ACC112 (cell line): ENCODE measurements around the gene MIGA1.

Experiments
- H2AFZ ChIP-seq: fragments of 200-600 bp; sonication (generic); one replicate; pipeline ENCODE4 v1.6.0; 2017; ENCODE audit warnings: antibody characterized with exemption, low read length; ENCODE audit not compliant: unreplicated experiment
- H3K27ac ChIP-seq: fragments of 200-600 bp; sonication (generic); 2 replicates; pipeline ENCODE4 v1.5.1; 2014; ENCODE audit warnings: low read depth, mild to moderate bottlenecking, antibody characterized with exemption, low read length, moderate library complexity
- H3K27me3 ChIP-seq: fragments of 200-600 bp; sonication (generic); 2 replicates; pipeline ENCODE4 v1.6.1; 2014; ENCODE audit warnings: mild to moderate bottlenecking, antibody characterized with exemption, low read length, moderate library complexity, mixed read lengths; ENCODE audit not compliant: insufficient read depth
- H3K36me3 ChIP-seq: fragments of 200-600 bp; sonication (generic); 2 replicates; pipeline ENCODE4 v1.6.1; 2016; ENCODE audit warnings: mild to moderate bottlenecking, antibody characterized with exemption, low read length, moderate library complexity, mixed read lengths; ENCODE audit not compliant: insufficient read depth
- H3K4me1 ChIP-seq: fragments of 200-600 bp; sonication (generic); one replicate; pipeline ENCODE4 v1.6.1; 2016; ENCODE audit warnings: low read length, mixed read lengths; ENCODE audit not compliant: insufficient read depth, unreplicated experiment, control insufficient read depth
- H3K4me3 ChIP-seq: fragments of 200-600 bp; sonication (generic); 2 replicates; pipeline ENCODE4 v1.5.1; 2014; ENCODE audit warnings: mild to moderate bottlenecking, low read depth, low read length
- H3K79me2 ChIP-seq: fragments of 200-600 bp; sonication (generic); one replicate; pipeline ENCODE4 v1.6.0; 2016; ENCODE audit warnings: low read length; ENCODE audit not compliant: control insufficient read depth, unreplicated experiment, insufficient read depth

The MIGA1 gene

GRCh38 chr1:77881061-77881460 is 101.6 kb downstream of the MIGA1 start:
- Histone ChIP-seq H3K27me3 (no peaks in the 10 kb centered on the region), H3K36me3 (no peaks in the 10 kb centered on the region; the same call in 1 of the 2 replicates), H3K4me1 (peaks cover 9% of the 10 kb centered on the region), H3K4me3 (no peak overlapping the region), H3K27ac (no peak overlapping the region), H2AFZ (no peak overlapping the region), H3K79me2 (no peaks in the 10 kb centered on the region)

GRCh38 chr1:77882411-77882810 is 103.0 kb downstream of the MIGA1 start:
- H3K27ac ChIP-seq, result no peak overlapping the region
- H3K36me3 ChIP-seq, result no peaks in the 10 kb centered on the region; the same call in 1 of the 2 replicates
- peaks cover 3% of the 10 kb centered on the region for H3K4me1 ChIP-seq
- H3K27me3 ChIP-seq, result no peaks in the 10 kb centered on the region
- H2AFZ ChIP-seq, result no peak overlapping the region
- H3K79me2 ChIP-seq, result peaks cover 2% of the 10 kb centered on the region
- H3K4me3 ChIP-seq, result no peak overlapping the region

GRCh38 chr1:77888081-77888780 is 108.8 kb downstream of the MIGA1 start, which contains the start of gene NEXN:
Gene NEXN, plus strand, starts transcription at chr1:77888624. Its CDS starts 27,483 bp downstream, at chr1:77916107.
- Histone ChIP-seq H3K27ac (peak within 1 kb of the TSS; percentile 90), H3K79me2 (peaks cover 35% of the 10 kb centered on the region), H3K27me3 (no peaks in the 10 kb centered on the region), H3K4me3 (peak within 1 kb of the TSS; percentile 87), H2AFZ (peak within 1 kb of the TSS; percentile 78), H3K36me3 (peaks cover 7% of the 10 kb centered on the region), H3K4me1 (peaks cover 17% of the 10 kb centered on the region)

- peak overlapping the region; percentile 87 for H3K4me3 ChIP-seq
- no peaks in the 10 kb centered on the region for H3K27me3 ChIP-seq
- peak overlapping the region; percentile 78 for H2AFZ ChIP-seq
- peak overlapping the region; percentile 90 for H3K27ac ChIP-seq
- peaks cover 17% of the 10 kb centered on the region for H3K4me1 ChIP-seq
- peaks cover 9% of the 10 kb centered on the region for H3K36me3 ChIP-seq
- peaks cover 42% of the 10 kb centered on the region for H3K79me2 ChIP-seq
These were observed 109.6 kb downstream of the MIGA1 start for GRCh38 chr1:77888781-77889642.

GRCh38 chr1:77889671-77890070 is 110.2 kb downstream of the MIGA1 start:
- H3K4me3 ChIP-seq, result peak overlapping the region; percentile 87
- peak overlapping the region; percentile 78 for H2AFZ ChIP-seq

GRCh38 chr1:77891200-77891599 is 111.8 kb downstream of the MIGA1 start:
- H2AFZ ChIP-seq, result no peak overlapping the region
- H3K4me1 ChIP-seq, result peaks cover 17% of the 10 kb centered on the region

More at GRCh38 chr1:77889671-77890070, 110.2 kb downstream of the MIGA1 start:
- Histone ChIP-seq H3K36me3 (peaks cover 9% of the 10 kb centered on the region), H3K4me1 (peaks cover 17% of the 10 kb centered on the region), H3K79me2 (peaks cover 45% of the 10 kb centered on the region), H3K27ac (peak overlapping the region; percentile 90), H3K27me3 (no peaks in the 10 kb centered on the region)

GRCh38 chr1:77899647-77900320 is 120.3 kb downstream of the MIGA1 start:
- Histone ChIP-seq H3K27ac (peak overlapping the region; percentile 49), H3K4me1 (peaks cover 11% of the 10 kb centered on the region), H3K79me2 (peaks cover 19% of the 10 kb centered on the region), H3K36me3 (0 out of 2 replicates have a peak, but pooled peaks cover 3% of the 10 kb centered on the region), H2AFZ (no peak overlapping the region), H3K4me3 (no peak overlapping the region), H3K27me3 (no peaks in the 10 kb centered on the region)

More at GRCh38 chr1:77891200-77891599, 111.8 kb downstream of the MIGA1 start:
- Histone ChIP-seq H3K36me3 (peaks cover 10% of the 10 kb centered on the region), H3K4me3 (no peak overlapping the region), H3K79me2 (peaks cover 49% of the 10 kb centered on the region), H3K27me3 (no peaks in the 10 kb centered on the region), H3K27ac (no peak overlapping the region)

- H3K79me2 ChIP-seq, result peaks cover 17% of the 10 kb centered on the region
- H3K4me1 ChIP-seq, result peaks cover 11% of the 10 kb centered on the region
- no peak overlapping the region for H3K4me3 ChIP-seq
- H2AFZ ChIP-seq, result peak overlapping the region; percentile 17
- H3K36me3 ChIP-seq, result 0 out of 2 replicates have a peak, but pooled peaks cover 3% of the 10 kb centered on the region
- H3K27ac ChIP-seq, result no peak overlapping the region
- no peaks in the 10 kb centered on the region for H3K27me3 ChIP-seq
These were observed 121.3 kb downstream of the MIGA1 start for GRCh38 chr1:77900687-77901293.

GRCh38 chr1:77905603-77906002 is 126.2 kb downstream of the MIGA1 start:
- H3K79me2 ChIP-seq, result peaks cover 14% of the 10 kb centered on the region
- no peak overlapping the region for H3K4me3 ChIP-seq
- H3K4me1 ChIP-seq, result peaks cover 1% of the 10 kb centered on the region

GRCh38 chr1:77906019-77906545 is 126.6 kb downstream of the MIGA1 start:
- no peak overlapping the region for H3K4me3 ChIP-seq
- H3K27ac ChIP-seq, result no peak overlapping the region
- H3K79me2 ChIP-seq, result peaks cover 13% of the 10 kb centered on the region
- no peak overlapping the region for H2AFZ ChIP-seq
- H3K36me3 ChIP-seq, result no peaks in the 10 kb centered on the region
- H3K4me1 ChIP-seq, result no peaks in the 10 kb centered on the region
- H3K27me3 ChIP-seq, result no peaks in the 10 kb centered on the region

More at GRCh38 chr1:77905603-77906002, 126.2 kb downstream of the MIGA1 start:
- Histone ChIP-seq H3K36me3 (no peaks in the 10 kb centered on the region), H3K27me3 (no peaks in the 10 kb centered on the region), H2AFZ (no peak overlapping the region), H3K27ac (no peak overlapping the region)
